Natural killer cell (primary cell): ENCODE results near the gene PLEKHA6. TPM values are rescaled to one million over a fixed set of nuclear protein-coding genes. Genes with fewer than 3 reads are reported as not detected.

ENCODE experiments used
- ATAC-seq, 3 donors: fragments of 150-1000 bp in 2 of 3; fragments of 200-7000 bp in 1 of 3; cut with Tn5 transposase; 1 replicate in 1 of 3; 2 replicates in 2 of 3; pipeline ENCODE4 v1.10.0; 2021; ENCODE audit warnings: mild to moderate bottlenecking in 2 of 3, moderate library complexity in 2 of 3
- DNase-seq, 2 donors: peaks; one replicate each; pipeline versions ENCODE4 v3.0.0 to v3.0.0-alpha.2; 2013 to 2021; ENCODE audit warnings: mixed read lengths in 1 of 2
- H3K27ac ChIP-seq: one replicate; pipeline ENCODE4 v1.5.1; 2013; ENCODE audit warnings: mild to moderate bottlenecking, low read length
- H3K27me3 ChIP-seq: one replicate; pipeline ENCODE4 v1.6.1; 2013; ENCODE audit warnings: low read length; ENCODE audit not compliant: control insufficient read depth, insufficient read depth
- H3K36me3 ChIP-seq: one replicate; pipeline ENCODE4 v1.6.1; 2013; ENCODE audit warnings: low read length; ENCODE audit not compliant: control insufficient read depth, insufficient read depth
- H3K4me1 ChIP-seq: one replicate; pipeline ENCODE4 v1.6.1; 2013; ENCODE audit warnings: low read length; ENCODE audit not compliant: control insufficient read depth, insufficient read depth
- H3K4me3 ChIP-seq: one replicate; pipeline ENCODE4 v1.5.1; 2013; ENCODE audit warnings: low read length
- H3K9me3 ChIP-seq: one replicate; pipeline ENCODE4 v1.6.1; 2013; ENCODE audit warnings: low read length; ENCODE audit not compliant: control insufficient read depth, insufficient read depth
- H3K27ac Mint-ChIP-seq, 2 donors: one replicate each; pipeline ENCODE4 v1.8.0; 2022; ENCODE audit warnings: mild to moderate bottlenecking in 2 of 2, mixed read lengths in 2 of 2, moderate library complexity in 1 of 2
- H3K27me3 Mint-ChIP-seq, 2 donors: one replicate each; pipeline ENCODE4 v1.8.0; 2022; ENCODE audit warnings: low read depth in 2 of 2, mixed read lengths in 2 of 2
- H3K36me3 Mint-ChIP-seq: one replicate; pipeline ENCODE4 v1.8.0; 2022; ENCODE audit warnings: mixed read lengths
- H3K4me1 Mint-ChIP-seq, 2 donors: one replicate each; pipeline ENCODE4 v1.8.0; 2022; ENCODE audit warnings: mixed read lengths in 2 of 2
- H3K4me3 Mint-ChIP-seq: one replicate; pipeline ENCODE4 v1.8.0; 2022; ENCODE audit warnings: mild to moderate bottlenecking, moderate library complexity, mixed read lengths
- H3K9me3 Mint-ChIP-seq, 2 donors: one replicate each; pipeline ENCODE4 v1.8.0; 2022; ENCODE audit warnings: mixed read lengths in 2 of 2
- WGBS: methylation state at CpG from one replicate; pipeline ENCODE4 v1.1.7; 2013; ENCODE audit warnings: missing lambda C conversion rate; ENCODE audit not compliant: insufficient coverage; 5-methylcytosine and 5-hydroxymethylcytosine counted together
- intact Hi-C: fragments of 100-400 bp; cut with micrococcal nuclease; formaldehyde crosslinking; loops from one replicate; pipeline ENCODE4 v1.14.2; 2022
- total RNA-seq, 4 donors: library from RNA; stranded (reverse); fragments of 120-200 nt in 1 of 4; gene quantifications; one replicate each; pipeline versions ENCODE4 v1.2.3 to v1.2.4, GENCODE V29; 2013 to 2022
- TF ChIP-seq, protein P1 (sequence below): fragments of 200-600 bp; IDR thresholded peaks from one replicate; pipeline ENCODE4 v1.8.0; 2022; ENCODE audit warnings: antibody characterized with exemption

Gene PLEKHA6
- total RNA-seq, 3 donors from 2014 or later (not counting 1 experiment from before 2014, with no cell fraction given) = 0.10 to 0.43 (median 0.16) TPM

- no peak for DNase-seq
- intact Hi-C loops = no loop called here
- Mint-ChIP-seq H3K27me3 (peaks cover 6 to 32% of the 10 kb centered on the region in 2 donors), H3K4me3 (no peak overlapping the region), H3K27ac (no peak overlapping the region), H3K4me1 (no peaks in the 10 kb centered on the region), H3K9me3 (no peaks in the 10 kb centered on the region), H3K36me3 (no peaks in the 10 kb centered on the region)
- Histone ChIP-seq H3K4me3 (no peak overlapping the region), H3K4me1 (no peaks in the 10 kb centered on the region), H3K27me3 (no peaks in the 10 kb centered on the region), H3K36me3 (no peaks in the 10 kb centered on the region), H3K9me3 (no peaks in the 10 kb centered on the region), H3K27ac (no peak overlapping the region)
- ATAC-seq = no peak
- TF ChIP-seq, protein P1, sequence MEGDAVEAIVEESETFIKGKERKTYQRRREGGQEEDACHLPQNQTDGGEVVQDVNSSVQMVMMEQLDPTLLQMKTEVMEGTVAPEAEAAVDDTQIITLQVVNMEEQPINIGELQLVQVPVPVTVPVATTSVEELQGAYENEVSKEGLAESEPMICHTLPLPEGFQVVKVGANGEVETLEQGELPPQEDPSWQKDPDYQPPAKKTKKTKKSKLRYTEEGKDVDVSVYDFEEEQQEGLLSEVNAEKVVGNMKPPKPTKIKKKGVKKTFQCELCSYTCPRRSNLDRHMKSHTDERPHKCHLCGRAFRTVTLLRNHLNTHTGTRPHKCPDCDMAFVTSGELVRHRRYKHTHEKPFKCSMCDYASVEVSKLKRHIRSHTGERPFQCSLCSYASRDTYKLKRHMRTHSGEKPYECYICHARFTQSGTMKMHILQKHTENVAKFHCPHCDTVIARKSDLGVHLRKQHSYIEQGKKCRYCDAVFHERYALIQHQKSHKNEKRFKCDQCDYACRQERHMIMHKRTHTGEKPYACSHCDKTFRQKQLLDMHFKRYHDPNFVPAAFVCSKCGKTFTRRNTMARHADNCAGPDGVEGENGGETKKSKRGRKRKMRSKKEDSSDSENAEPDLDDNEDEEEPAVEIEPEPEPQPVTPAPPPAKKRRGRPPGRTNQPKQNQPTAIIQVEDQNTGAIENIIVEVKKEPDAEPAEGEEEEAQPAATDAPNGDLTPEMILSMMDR = no peak
These were observed 18.3 kb downstream of the PLEKHA6 start for GRCh38 chr1:204341380-204341779.

DNA sequence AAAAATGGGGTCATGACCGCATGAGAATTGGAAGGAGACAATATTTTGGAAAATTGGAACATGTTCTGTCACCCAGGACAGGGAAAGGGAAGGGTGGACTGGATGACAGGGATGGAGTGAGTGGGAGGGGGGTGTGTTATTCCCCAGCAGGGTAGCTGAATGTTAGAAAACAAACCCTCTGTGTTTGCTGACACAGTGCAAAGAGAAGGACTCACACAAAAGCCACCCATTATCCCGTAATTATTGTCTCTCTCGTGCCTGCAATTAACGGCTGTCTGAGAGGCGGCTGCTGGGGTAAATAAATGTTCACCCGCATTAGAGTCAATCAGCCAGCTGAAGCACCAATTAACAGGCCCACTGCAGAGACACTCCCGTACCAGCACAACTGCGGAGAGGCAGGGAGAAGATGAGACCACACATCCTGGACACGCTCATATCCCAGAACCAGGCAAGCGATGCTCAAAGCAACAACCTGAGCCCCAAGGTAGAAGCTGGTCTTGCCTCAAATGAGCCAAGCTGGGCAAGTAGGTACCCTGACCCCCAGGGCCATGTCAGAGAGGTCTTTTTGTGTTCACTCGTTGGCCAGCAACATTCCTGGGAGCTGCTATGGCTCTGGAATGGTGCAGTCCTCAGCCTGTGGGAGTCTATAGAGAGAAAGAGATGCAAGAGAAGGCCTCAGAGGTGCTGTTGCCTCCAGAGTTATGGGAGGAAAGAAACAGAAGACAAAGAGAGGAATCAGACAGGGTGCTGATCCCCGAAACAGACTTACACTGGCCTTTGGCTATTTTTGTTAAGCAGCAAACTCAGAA, 19.4 kb downstream of the PLEKHA6 start:
- no peaks in the 10 kb centered on the region for H3K4me1 Mint-ChIP-seq
- ATAC-seq = no peak
- no peaks in the 10 kb centered on the region for H3K36me3 ChIP-seq
- TF ChIP-seq, protein P1 = no peak
- no peak overlapping the region for H3K27ac ChIP-seq
- 94% methylated on average over 12 of the region's 12 CpGs for whole genome bisulfite sequencing
- H3K9me3 Mint-ChIP-seq = no peaks in the 10 kb centered on the region
- DNase-seq = no peak
- H3K4me3 Mint-ChIP-seq = no peak overlapping the region
- H3K27ac Mint-ChIP-seq = no peak overlapping the region
- H3K9me3 ChIP-seq = no peaks in the 10 kb centered on the region
- H3K4me1 ChIP-seq = no peaks in the 10 kb centered on the region
- no peak overlapping the region for H3K4me3 ChIP-seq
- intact Hi-C loops = no loop called here
- H3K27me3 Mint-ChIP-seq = peaks cover 6 to 32% of the 10 kb centered on the region in 2 donors
- no peaks in the 10 kb centered on the region for H3K36me3 Mint-ChIP-seq
- no peaks in the 10 kb centered on the region for H3K27me3 ChIP-seq

DNA sequence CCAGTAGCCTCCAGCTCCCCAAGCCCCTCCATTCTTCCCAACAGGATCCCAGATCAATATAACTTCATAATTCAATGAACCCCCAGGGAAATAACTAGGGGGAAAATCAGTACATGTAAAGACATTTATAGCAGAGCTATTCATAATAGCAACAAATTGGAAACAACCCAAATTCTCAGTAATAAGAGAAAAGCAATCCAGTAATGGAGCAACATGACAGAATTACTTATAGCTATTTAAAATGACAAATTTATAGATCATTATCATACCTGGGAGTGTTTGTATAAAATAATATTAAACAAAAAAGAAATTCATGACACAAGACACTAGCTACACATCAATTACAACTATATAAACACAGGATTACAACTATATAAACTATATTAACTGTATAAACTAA, 20.2 kb downstream of the PLEKHA6 start:
- H3K9me3 ChIP-seq = no peaks in the 10 kb centered on the region
- H3K27me3 ChIP-seq = no peaks in the 10 kb centered on the region
- no peaks in the 10 kb centered on the region for H3K36me3 ChIP-seq
- DNase-seq (no peak), ATAC-seq (no peak)
- Mint-ChIP-seq H3K36me3 (no peaks in the 10 kb centered on the region), H3K27ac (no peak overlapping the region), H3K27me3 (peaks cover 6 to 32% of the 10 kb centered on the region in 2 donors), H3K4me3 (no peak overlapping the region), H3K9me3 (no peaks in the 10 kb centered on the region), H3K4me1 (no peaks in the 10 kb centered on the region)
- TF ChIP-seq, protein P1 = no peak
- no peaks in the 10 kb centered on the region for H3K4me1 ChIP-seq
- intact Hi-C loops = no loop called here
- H3K27ac ChIP-seq = no peak overlapping the region
- no peak overlapping the region for H3K4me3 ChIP-seq

GRCh38 chr1:204338997-204339396, 20.7 kb downstream of the PLEKHA6 start:
- 90% methylated on average over 11 of the region's 12 CpGs for WGBS
- no peaks in the 10 kb centered on the region for H3K4me1 ChIP-seq
- Mint-ChIP-seq H3K27ac (no peak overlapping the region), H3K36me3 (no peaks in the 10 kb centered on the region), H3K4me1 (no peaks in the 10 kb centered on the region), H3K27me3 (peaks cover 6 to 32% of the 10 kb centered on the region in 2 donors), H3K4me3 (no peak overlapping the region), H3K9me3 (no peaks in the 10 kb centered on the region)
- no peak for ATAC-seq
- DNase-seq = no peak
- no peak overlapping the region for H3K4me3 ChIP-seq
- no peaks in the 10 kb centered on the region for H3K36me3 ChIP-seq
- no peaks in the 10 kb centered on the region for H3K27me3 ChIP-seq
- H3K27ac ChIP-seq = no peak overlapping the region
- TF ChIP-seq, protein P1 = no peak
- intact Hi-C loops = no loop called here
- no peaks in the 10 kb centered on the region for H3K9me3 ChIP-seq
